ENCODE results near the gene CAP2. TPM values are rescaled to one million over a fixed set of nuclear protein-coding genes. Genes with fewer than 3 reads are reported as not detected.

Gene CAP2
- total RNA-seq, 1 experiment from 2014 or later, result 37.0 TPM

- no peak overlapping the region for H3K27ac ChIP-seq (ENCODE audit: low read length)
- TF ChIP-seq, protein P1, sequence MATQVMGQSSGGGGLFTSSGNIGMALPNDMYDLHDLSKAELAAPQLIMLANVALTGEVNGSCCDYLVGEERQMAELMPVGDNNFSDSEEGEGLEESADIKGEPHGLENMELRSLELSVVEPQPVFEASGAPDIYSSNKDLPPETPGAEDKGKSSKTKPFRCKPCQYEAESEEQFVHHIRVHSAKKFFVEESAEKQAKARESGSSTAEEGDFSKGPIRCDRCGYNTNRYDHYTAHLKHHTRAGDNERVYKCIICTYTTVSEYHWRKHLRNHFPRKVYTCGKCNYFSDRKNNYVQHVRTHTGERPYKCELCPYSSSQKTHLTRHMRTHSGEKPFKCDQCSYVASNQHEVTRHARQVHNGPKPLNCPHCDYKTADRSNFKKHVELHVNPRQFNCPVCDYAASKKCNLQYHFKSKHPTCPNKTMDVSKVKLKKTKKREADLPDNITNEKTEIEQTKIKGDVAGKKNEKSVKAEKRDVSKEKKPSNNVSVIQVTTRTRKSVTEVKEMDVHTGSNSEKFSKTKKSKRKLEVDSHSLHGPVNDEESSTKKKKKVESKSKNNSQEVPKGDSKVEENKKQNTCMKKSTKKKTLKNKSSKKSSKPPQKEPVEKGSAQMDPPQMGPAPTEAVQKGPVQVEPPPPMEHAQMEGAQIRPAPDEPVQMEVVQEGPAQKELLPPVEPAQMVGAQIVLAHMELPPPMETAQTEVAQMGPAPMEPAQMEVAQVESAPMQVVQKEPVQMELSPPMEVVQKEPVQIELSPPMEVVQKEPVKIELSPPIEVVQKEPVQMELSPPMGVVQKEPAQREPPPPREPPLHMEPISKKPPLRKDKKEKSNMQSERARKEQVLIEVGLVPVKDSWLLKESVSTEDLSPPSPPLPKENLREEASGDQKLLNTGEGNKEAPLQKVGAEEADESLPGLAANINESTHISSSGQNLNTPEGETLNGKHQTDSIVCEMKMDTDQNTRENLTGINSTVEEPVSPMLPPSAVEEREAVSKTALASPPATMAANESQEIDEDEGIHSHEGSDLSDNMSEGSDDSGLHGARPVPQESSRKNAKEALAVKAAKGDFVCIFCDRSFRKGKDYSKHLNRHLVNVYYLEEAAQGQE (IDR thresholded peaks at IDR 0.05; ENCODE audit: insufficient read depth in 1 of 2, low read depth in 2 of 2, low read length in 1 of 2), result no peak
- in situ Hi-C loops (cut with HindIII; ENCODE audit: low pct_unique_long_range_greater_than_20kb, low sequenced_read_pairs) (no loop called here), intact Hi-C loops (cut with micrococcal nuclease; ENCODE audit: unreplicated experiment) (no loop called here)
- POLR2A ChIA-PET, result no interaction called here
- no peak overlapping the region for H3K4me3 ChIP-seq (ENCODE audit: low read depth in 2 of 2, low read length in 2 of 2)
- no TSS peak for BruUV-seq (replicated peaks)
- DNase-seq (ENCODE audit: low read depth, low spot score) (no peak), ATAC-seq (no peak)
- no peaks in the 10 kb centered on the region for H3K4me1 ChIP-seq (ENCODE audit: control insufficient read depth, insufficient read depth, low read length)
- H3K27me3 ChIP-seq (ENCODE audit: control insufficient read depth, insufficient read depth, low read length), result no peaks in the 10 kb centered on the region
- H3K9me3 ChIP-seq (ENCODE audit: control insufficient read depth, insufficient read depth, low read depth, low read length), result no peaks in the 10 kb centered on the region
- CTCF ChIA-PET, result no interaction called here
- H3K36me3 ChIP-seq (ENCODE audit: control insufficient read depth, insufficient read depth, low read length), result no peaks in the 10 kb centered on the region
These were observed 64.0 kb downstream of the CAP2 start for GRCh38 chr6:17457405-17457804.

- CTCF ChIA-PET, result no interaction called here
- ATAC-seq (no peak), DNase-seq (ENCODE audit: low read depth, low spot score) (no peak)
- no peaks in the 10 kb centered on the region for H3K36me3 ChIP-seq (ENCODE audit: control insufficient read depth, insufficient read depth, low read length)
- H3K4me3 ChIP-seq (ENCODE audit: low read depth in 2 of 2, low read length in 2 of 2), result no peak overlapping the region
- no peaks in the 10 kb centered on the region for H3K4me1 ChIP-seq (ENCODE audit: control insufficient read depth, insufficient read depth, low read length)
- in situ Hi-C loops (cut with HindIII; ENCODE audit: low pct_unique_long_range_greater_than_20kb, low sequenced_read_pairs), result no loop called here
- no peaks in the 10 kb centered on the region for H3K27me3 ChIP-seq (ENCODE audit: control insufficient read depth, insufficient read depth, low read length)
- intact Hi-C loops (cut with micrococcal nuclease; ENCODE audit: unreplicated experiment), result no loop called here
- TF ChIP-seq SIN3A (IDR thresholded peaks at IDR 0.05; ENCODE audit: borderline replicate concordance, insufficient read depth, low read depth, low read length) (no peak), POLR2AphosphoS5 (IDR thresholded peaks at IDR 0.05; ENCODE audit: low read depth, low read length) (no peak), TCF7L2 (IDR thresholded peaks at IDR 0.05; ENCODE audit: low read depth, low read length) (no peak)
- TF ChIP-seq, protein P1 (IDR thresholded peaks at IDR 0.05; ENCODE audit: insufficient read depth in 1 of 2, low read depth in 2 of 2, low read length in 1 of 2), result no peak
- TF ChIP-seq, protein P2, sequence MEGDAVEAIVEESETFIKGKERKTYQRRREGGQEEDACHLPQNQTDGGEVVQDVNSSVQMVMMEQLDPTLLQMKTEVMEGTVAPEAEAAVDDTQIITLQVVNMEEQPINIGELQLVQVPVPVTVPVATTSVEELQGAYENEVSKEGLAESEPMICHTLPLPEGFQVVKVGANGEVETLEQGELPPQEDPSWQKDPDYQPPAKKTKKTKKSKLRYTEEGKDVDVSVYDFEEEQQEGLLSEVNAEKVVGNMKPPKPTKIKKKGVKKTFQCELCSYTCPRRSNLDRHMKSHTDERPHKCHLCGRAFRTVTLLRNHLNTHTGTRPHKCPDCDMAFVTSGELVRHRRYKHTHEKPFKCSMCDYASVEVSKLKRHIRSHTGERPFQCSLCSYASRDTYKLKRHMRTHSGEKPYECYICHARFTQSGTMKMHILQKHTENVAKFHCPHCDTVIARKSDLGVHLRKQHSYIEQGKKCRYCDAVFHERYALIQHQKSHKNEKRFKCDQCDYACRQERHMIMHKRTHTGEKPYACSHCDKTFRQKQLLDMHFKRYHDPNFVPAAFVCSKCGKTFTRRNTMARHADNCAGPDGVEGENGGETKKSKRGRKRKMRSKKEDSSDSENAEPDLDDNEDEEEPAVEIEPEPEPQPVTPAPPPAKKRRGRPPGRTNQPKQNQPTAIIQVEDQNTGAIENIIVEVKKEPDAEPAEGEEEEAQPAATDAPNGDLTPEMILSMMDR (IDR thresholded peaks at IDR 0.05), result no peak
- no peaks in the 10 kb centered on the region for H3K9me3 ChIP-seq (ENCODE audit: control insufficient read depth, insufficient read depth, low read depth, low read length)
- no peak overlapping the region for H3K27ac ChIP-seq (ENCODE audit: low read length)
- no TSS peak for BruUV-seq (replicated peaks)
- POLR2A ChIA-PET, result interaction anchor here (0.6 kb wide), 1 partner anchor 27 kb away, joined by 6 read pairs; no protein-coding TSS in a partner anchor
These were observed 64.6 kb downstream of the CAP2 start for GRCh38 chr6:17457956-17458355.
